ACHN (cell line): Measurements from ENCODE around the gene MRGPRF.

Experiments
- DNase-seq: peaks from one replicate; pipeline ENCODE4 v3.0.0-alpha.2; 2015
- in situ Hi-C: cut with HindIII; loops from 2 replicates; pipeline ENCODE4 v1.10.0; 2017; ENCODE audit warnings: low sequenced_read_pairs, low pct_ligation_motif_present, low pct_unique_long_range_greater_than_20kb

MRGPRF gene

DNA sequence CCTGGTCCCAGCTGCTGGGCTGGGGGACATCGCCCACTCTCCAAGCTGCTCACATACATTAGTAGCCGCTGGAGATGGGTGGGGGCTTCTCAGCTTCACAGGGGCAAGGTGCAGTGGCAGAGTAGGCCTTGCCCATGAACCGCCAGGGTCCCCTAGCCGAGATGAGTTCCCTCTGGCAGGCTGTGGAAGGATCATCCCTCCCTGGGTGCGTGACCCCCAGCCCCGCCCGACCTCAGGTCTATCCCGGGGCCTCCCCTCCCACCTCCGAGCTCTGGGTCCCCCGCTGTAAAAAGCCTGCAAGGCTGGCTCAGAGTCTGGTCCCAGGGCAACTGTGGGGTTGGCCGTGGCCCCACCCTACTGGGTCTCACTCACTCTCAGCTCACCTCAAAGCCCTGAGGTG lies 20.4 kb upstream of the MRGPRF start:
- no peak for DNase-seq
- in situ Hi-C loops = no loop called here

GRCh38 chr11:69032833-69033232 lies 19.8 kb upstream of the MRGPRF start:
- DNase-seq = no peak
- in situ Hi-C loops = no loop called here

DNA sequence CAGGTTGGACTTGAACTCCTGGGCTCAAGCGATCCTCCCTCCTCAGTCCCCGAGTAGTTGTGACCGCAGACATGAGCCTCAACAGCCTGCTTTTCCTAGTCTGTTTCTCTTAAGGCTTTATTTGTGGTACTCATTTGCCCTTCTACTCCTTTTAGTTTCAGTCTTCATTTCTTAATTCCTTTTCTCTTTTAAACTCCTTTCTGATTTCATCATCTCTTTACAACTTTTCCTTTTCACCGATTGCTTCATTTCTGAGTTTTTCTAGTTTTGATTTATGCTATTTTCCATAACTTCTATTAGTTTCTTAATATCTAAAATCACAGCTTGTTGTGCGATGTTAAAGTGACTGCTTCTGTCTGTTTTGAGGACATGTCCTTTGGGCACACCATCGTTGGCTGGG lies 17.3 kb upstream of the MRGPRF start:
- no peak for DNase-seq
- in situ Hi-C loops = no loop called here

GRCh38 chr11:69027704-69028372 lies 14.8 kb upstream of the MRGPRF start:
- no peak for DNase-seq
- in situ Hi-C loops = no loop called here

GRCh38 chr11:69024509-69024908 lies 11.5 kb upstream of the MRGPRF start:
- DNase-seq = no peak
- in situ Hi-C loops = no loop called here

- in situ Hi-C loops = no loop called here
These were observed 9.2 kb upstream of the MRGPRF start for GRCh38 chr11:69022260-69022659.

GRCh38 chr11:69018924-69019323 lies 5.9 kb upstream of the MRGPRF start:
- in situ Hi-C loops = no loop called here
- no peak for DNase-seq

More at GRCh38 chr11:69022260-69022659, 9.2 kb upstream of the MRGPRF start:
- no peak for DNase-seq

DNA sequence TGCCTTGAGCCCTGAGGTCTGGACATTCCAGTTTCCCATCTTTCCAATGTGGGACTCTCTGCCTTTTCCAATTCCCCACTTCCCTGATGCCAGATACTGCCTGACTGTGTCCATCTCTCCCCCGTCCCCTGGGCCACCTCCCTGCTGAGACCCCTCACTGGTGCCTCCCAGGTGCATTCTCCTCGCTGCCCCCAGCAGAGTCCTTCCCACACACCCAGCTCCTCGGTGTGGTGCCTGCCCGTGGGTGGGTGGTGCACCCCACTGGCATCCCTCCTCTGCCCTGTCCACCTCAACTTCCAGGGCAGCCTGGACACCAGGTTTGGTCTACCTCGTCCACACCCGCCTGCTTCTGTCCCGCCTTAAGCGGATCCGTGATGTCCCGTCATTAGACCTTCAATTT lies 4.9 kb upstream of the MRGPRF start:
- DNase-seq = no peak
- in situ Hi-C loops = no loop called here

DNA sequence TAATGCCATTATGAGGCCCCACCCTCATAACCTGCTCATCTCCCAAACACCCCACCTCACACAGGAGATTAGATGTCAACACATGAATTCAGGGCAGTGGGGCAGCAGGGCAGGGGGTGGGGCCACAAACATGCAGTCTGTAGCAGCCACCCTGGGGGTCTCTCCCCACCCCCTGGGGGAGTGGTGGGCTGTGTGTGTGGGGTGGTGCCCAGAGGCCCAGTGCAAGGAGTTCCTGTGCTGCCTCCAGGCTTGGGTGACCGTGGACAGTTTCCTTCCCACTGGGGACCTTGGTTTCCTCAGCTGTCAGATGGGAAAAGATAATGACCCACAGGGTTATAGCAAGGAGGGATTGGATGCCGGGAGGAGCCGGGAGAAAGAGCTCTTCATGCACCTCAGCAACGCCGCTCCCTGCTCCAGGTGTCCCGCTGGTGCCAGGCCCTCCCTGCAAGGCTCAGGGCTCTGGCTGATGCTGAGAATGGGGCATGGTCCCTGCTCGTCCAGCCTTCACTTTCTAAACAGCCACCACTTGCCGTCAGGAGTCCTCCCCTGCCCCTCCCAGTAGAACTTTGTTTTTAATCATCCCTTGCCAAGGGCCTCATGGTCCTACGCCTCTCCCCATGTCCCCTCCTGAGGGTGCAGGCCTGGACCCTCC lies 2.0 kb upstream of the MRGPRF start:
- in situ Hi-C loops = no loop called here
- DNase-seq = no peak

GRCh38 chr11:69014084-69014851 lies 1.2 kb upstream of the MRGPRF start:
- no peak for DNase-seq
- in situ Hi-C loops = no loop called here

- DNase-seq = no peak
- in situ Hi-C loops = no loop called here
These were observed 696 bp downstream of the MRGPRF start for GRCh38 chr11:69012092-69013008.

GRCh38 chr11:69011624-69012091 lies 1.4 kb downstream of the MRGPRF start:
- in situ Hi-C loops = no loop called here

DNA sequence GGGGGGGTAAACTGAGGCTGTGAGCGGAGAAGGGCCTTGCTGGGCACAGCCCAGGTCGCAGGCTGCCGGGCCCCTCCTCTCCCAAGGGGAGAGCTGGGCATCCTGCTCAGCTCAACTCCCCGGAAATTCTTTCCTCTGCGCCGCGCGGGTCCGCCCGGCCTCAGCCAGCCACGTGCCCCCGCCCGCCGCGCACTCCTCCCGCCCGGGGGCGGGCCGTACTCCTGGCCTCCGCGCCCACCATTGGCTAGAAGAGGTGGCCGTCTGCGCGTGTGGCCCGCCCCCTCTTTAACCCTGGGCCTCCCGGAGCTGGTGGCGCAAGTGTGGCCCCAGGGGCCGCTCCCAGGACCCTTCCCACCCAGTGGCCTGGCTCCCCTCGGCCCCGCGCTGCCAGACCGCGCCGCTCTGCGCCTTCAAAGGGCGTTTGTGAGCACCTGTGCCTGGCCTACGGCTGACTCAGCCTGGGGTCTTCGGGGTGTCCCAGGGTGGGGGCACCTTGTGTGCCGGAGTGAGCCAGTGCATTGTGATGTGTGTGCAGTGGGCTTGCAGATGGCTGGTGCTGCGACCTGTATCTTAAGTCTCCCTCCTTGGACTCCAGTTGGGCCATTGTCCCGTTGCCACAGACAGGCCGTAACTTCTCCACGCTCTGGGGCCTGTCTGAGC lies 2.0 kb downstream of the MRGPRF start:
- in situ Hi-C loops = no loop called here
- DNase-seq = no peak

More at GRCh38 chr11:69011624-69012091, 1.4 kb downstream of the MRGPRF start:
- no peak for DNase-seq

GRCh38 chr11:69010361-69010891 lies 2.6 kb downstream of the MRGPRF start:
- in situ Hi-C loops = no loop called here
- DNase-seq = no peak

- in situ Hi-C loops = no loop called here
- no peak for DNase-seq
These were observed 3.4 kb downstream of the MRGPRF start for GRCh38 chr11:69009441-69010211.

GRCh38 chr11:69008737-69009440 lies 4.2 kb downstream of the MRGPRF start:
- in situ Hi-C loops = no loop called here
- peak; percentile 81 for DNase-seq

DNA sequence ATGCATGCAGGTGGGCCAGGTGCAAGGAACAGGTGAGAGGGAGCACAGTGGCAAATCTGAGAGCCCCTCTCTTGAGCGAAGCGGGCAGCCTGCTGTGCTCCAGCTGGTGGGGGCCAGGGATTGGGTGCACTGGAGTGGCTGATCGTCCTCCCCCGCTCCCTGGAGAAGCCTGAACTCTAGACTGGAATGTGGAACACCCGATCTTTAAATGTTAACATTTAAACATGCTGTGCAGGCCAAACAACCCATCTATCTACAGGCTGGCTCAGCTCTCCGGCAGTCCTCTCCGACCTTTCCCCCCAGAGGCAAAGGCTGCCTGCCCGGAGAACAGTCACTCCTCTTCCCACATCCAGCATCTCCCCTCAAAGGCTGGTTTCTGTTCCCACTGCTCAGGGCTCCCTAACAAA lies 5.1 kb downstream of the MRGPRF start:
- DNase-seq = no peak
- in situ Hi-C loops = no loop called here
